Right lobe of liver (tissue), 6 donors: ENCODE results near the gene KLRC1. TPM values are rescaled to one million over a fixed set of nuclear protein-coding genes. Genes with fewer than 3 reads are reported as not detected.
"Not testable (repeated sequence)": the region's sequence is repeated elsewhere in the genome, so short reads cannot be mapped to it uniquely, and the experiment has no call there.

Experiments
- ATAC-seq, 4 donors: fragments of 200-7000 bp; cut with Tn5 transposase; one replicate each; pipeline ENCODE4 v1.9.1; 2020; ENCODE audit warnings: mild to moderate bottlenecking in 4 of 4, moderate library complexity in 4 of 4
- DNase-seq, 3 donors: peaks; one replicate each; pipeline ENCODE4 v3.0.0-alpha.2; 2020
- H3K27ac ChIP-seq, 3 donors: fragments of 200-600 bp; one replicate each; pipeline ENCODE4 v1.8.0; 2022
- H3K27me3 ChIP-seq, 2 donors: fragments of 200-600 bp; one replicate each; pipeline ENCODE4 v1.8.0; 2022
- H3K36me3 ChIP-seq, 4 donors: fragments of 200-600 bp; sonication (generic) in 1 of 4; one replicate each; pipeline versions ENCODE4 v1.5.1 to v1.8.0; 2017 to 2022; ENCODE audit warnings: control low read depth in 1 of 4
- H3K4me1 ChIP-seq, 4 donors: fragments of 200-600 bp; sonication (generic) in 1 of 4; one replicate each; pipeline versions ENCODE4 v1.5.1 to v1.8.0; 2017 to 2022; ENCODE audit warnings: control low read depth in 1 of 4
- H3K4me3 ChIP-seq, 3 donors: fragments of 200-600 bp; one replicate each; pipeline ENCODE4 v1.8.0; 2022
- H3K9me3 ChIP-seq, 4 donors: fragments of 200-600 bp; sonication (generic) in 1 of 4; one replicate each; pipeline versions ENCODE4 v1.5.1 to v1.8.0; 2017 to 2022; ENCODE audit warnings: control low read depth in 1 of 4
- POLR2A ChIP-seq: fragments of 450-650 bp; IDR thresholded peaks from one replicate; pipeline ENCODE4 v1.6.1; 2017; ENCODE audit warnings: antibody characterized with exemption, mild to moderate bottlenecking
- WGBS: methylation state at CpG from one replicate; pipeline ENCODE4 v1.1.6; 2018; ENCODE audit warnings: low coverage, low lambda C conversion rate; ENCODE audit not compliant: insufficient coverage; ENCODE audit errors: missing lambda C conversion rate; 5-methylcytosine and 5-hydroxymethylcytosine counted together
- intact Hi-C, 2 donors: fragments of 100-400 bp; cut with DNase I; formaldehyde crosslinking; loops; one replicate each; pipeline versions ENCODE4 v1.11.2 to v1.14.1; 2022
- total RNA-seq, 6 experiments: library from RNA; depleted of rRNA in 2 of 6; stranded (reverse); fragments of >200 nt in 2 of 6; fragmentation: NEBNext Ultra II Directional in 3 of 6; extraction: Animal tissue kit (Norgen Biotek cat#: 25700) in 3 of 6; gene quantifications; one replicate each; pipeline versions ENCODE4 v1.1.0 to v1.2.4, GENCODE V29; 2016 to 2023
- TF ChIP-seq, protein P1 (sequence below), 4 donors: fragments of 200-600 bp in 3 of 4; fragments of 450-650 bp in 1 of 4; IDR thresholded peaks; one replicate each; pipeline versions ENCODE4 v1.5.1 to v1.8.0; 2016 to 2022; ENCODE audit warnings: antibody characterized with exemption in 4 of 4, mild to moderate bottlenecking in 2 of 4
- donor health status: DM: no; HTN: yes; CAD: no.
- donor health status: DM: no; HTN: no; CAD: no.
- donor health status: DM: no; HTN: no; CAD: no.
- donor health status: DM: no; HTN: yes; CAD: no.
- donor health status: DM: no; HTN: yes; CAD: no.

KLRC1 gene
- total RNA-seq, 6 experiments from 2014 or later, result 0.20 to 0.61 (median 0.28) TPM; not detected in 2

DNA sequence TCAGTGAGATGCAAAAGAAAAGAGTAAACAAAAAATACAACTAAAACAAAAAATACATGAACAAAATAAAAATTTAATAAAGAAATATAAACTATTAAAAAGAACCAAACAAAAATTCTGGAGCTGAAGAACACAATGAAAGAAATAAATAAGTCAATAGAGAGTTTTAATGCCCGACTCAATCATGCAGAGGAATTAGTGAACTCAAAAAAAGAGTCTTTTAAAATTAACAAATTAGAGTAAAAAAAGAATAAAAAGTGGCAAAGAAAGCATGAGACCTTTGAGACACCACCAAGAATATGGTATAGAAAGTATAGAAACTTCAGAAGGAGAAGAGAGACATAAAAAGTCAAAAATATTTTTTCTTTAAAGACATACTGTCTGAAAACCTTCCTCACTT lies 2.6 kb upstream of the KLRC1 start:
- 29% methylated on average over 1 of the region's 1 CpG for WGBS
- DNase-seq (no peak), ATAC-seq (no peak)
- Histone ChIP-seq H3K27me3 (no peaks in the 10 kb centered on the region), H3K36me3 (no peaks in the 10 kb centered on the region), H3K4me3 (no peak overlapping the region), H3K4me1 (no peaks in the 10 kb centered on the region), H3K27ac (no peak overlapping the region), H3K9me3 (no peaks in the 10 kb centered on the region)
- TF ChIP-seq, protein P1, sequence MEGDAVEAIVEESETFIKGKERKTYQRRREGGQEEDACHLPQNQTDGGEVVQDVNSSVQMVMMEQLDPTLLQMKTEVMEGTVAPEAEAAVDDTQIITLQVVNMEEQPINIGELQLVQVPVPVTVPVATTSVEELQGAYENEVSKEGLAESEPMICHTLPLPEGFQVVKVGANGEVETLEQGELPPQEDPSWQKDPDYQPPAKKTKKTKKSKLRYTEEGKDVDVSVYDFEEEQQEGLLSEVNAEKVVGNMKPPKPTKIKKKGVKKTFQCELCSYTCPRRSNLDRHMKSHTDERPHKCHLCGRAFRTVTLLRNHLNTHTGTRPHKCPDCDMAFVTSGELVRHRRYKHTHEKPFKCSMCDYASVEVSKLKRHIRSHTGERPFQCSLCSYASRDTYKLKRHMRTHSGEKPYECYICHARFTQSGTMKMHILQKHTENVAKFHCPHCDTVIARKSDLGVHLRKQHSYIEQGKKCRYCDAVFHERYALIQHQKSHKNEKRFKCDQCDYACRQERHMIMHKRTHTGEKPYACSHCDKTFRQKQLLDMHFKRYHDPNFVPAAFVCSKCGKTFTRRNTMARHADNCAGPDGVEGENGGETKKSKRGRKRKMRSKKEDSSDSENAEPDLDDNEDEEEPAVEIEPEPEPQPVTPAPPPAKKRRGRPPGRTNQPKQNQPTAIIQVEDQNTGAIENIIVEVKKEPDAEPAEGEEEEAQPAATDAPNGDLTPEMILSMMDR (IDR thresholded peaks at IDR 0.05), result no peak
- TF ChIP-seq POLR2A, result no peak
- intact Hi-C loops, result no loop called here

- no peak for ATAC-seq
- intact Hi-C loops, result no loop called here
- Histone ChIP-seq H3K4me3 (no peak overlapping the region), H3K9me3 (no peaks in the 10 kb centered on the region), H3K27ac (no peak overlapping the region), H3K27me3 (no peaks in the 10 kb centered on the region), H3K4me1 (no peaks in the 10 kb centered on the region), H3K36me3 (no peaks in the 10 kb centered on the region)
- no peak for DNase-seq
- 14% methylated on average over 1 of the region's 1 CpG for WGBS
- TF ChIP-seq, protein P1 (IDR thresholded peaks at IDR 0.05), result no peak
- no peak for TF ChIP-seq POLR2A
Observed at GRCh38 chr12:10454531-10454930, 1.4 kb upstream of the KLRC1 start.

GRCh38 chr12:10448236-10448635 lies 4.9 kb downstream of the KLRC1 start:
- intact Hi-C loops, result no loop called here
- TF ChIP-seq, protein P1 (IDR thresholded peaks at IDR 0.05), result no peak
- no peak for TF ChIP-seq POLR2A
- Histone ChIP-seq H3K9me3 (no peaks in the 10 kb centered on the region), H3K27me3 (no peaks in the 10 kb centered on the region), H3K4me1 (no peaks in the 10 kb centered on the region), H3K36me3 (no peaks in the 10 kb centered on the region), H3K27ac (no peak overlapping the region), H3K4me3 (no peak overlapping the region)
- DNase-seq, result no peak
- ATAC-seq, result no peak
- WGBS, result no CpG with 5 or more reads among the region's 4 CpGs

DNA sequence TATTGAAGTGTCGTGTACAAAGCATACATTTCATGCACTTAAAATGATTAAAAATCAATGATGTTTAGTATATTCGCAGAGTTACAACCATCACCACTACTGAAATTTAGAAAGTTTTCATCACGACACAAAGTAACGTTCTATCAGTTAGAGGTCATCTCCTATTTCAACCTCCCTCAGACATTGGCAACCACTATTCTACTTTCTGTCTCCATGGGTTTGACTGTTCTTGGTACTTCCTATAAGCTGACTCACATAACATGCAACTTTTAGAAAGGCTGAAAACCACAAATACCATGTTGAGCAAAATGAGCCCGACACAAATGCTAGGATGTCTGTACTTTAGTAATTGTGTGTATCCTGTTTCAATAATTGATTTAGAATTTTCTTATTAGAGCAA lies 7.1 kb downstream of the KLRC1 start:
- H3K9me3 ChIP-seq, H3K36me3 ChIP-seq, H3K27ac ChIP-seq, H3K4me1 ChIP-seq, H3K27me3 ChIP-seq, H3K4me3 ChIP-seq, DNase-seq, intact Hi-C loops, ATAC-seq: not testable (repeated sequence)
- 68% methylated on average over 5 of the region's 5 CpGs for WGBS

DNA sequence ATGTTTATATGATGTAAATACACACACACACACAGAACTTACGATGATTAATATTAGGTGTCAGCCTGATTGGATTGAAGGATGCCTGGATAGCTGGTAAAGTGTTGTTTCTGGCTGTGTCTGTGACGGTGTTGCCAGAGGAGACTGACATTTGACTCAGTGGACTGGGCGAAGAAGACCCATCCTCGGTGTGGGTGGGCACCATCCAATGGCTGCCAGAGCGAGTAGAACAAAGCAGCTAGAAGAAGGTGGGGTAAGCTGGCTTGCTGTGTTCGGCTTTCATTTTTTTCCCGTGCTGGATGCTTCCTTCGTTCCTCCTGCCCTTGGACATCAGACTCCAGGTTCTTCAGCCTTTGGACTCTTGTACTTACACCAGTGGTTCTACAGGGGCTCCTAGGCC lies 12.0 kb downstream of the KLRC1 start:
- H3K4me3 ChIP-seq, H3K9me3 ChIP-seq, ATAC-seq, H3K27me3 ChIP-seq, H3K27ac ChIP-seq, H3K4me1 ChIP-seq, H3K36me3 ChIP-seq, DNase-seq, intact Hi-C loops: not testable (repeated sequence)
- WGBS, result 87% methylated on average over 4 of the region's 8 CpGs

DNA sequence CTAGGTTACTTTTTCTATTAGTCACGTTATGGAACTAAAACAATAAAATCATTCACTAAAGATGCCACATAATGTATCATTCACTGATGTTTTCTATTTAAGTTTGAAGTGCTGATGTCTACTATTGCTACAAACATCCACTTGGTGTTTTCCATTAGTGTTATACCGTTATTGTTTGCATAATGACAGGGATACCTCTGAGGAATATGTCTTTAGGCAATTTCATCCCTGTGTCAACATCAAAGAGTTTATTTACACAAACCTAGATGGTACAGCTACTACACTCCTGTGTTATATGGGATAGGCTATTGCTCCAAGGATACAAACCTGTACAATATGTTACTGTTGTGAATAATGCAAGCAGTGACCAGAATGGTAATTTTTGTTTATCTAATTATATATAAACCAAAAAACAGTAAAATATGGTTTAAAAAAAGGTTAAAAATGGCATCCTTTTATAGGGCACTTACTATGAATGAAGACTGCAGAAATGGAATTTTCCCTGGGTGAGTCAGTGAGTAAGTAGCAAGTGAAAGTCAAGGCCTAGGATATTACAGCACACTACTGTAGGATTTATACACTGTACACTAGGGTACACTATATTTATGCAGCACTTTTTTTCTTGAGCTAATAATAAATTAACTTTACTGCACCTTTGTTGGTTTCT lies 13.4 kb downstream of the KLRC1 start:
- H3K27ac ChIP-seq, H3K4me3 ChIP-seq, H3K4me1 ChIP-seq, H3K36me3 ChIP-seq, intact Hi-C loops, ATAC-seq, H3K27me3 ChIP-seq, DNase-seq, H3K9me3 ChIP-seq: not testable (repeated sequence)
- WGBS, result 57% methylated on average over 2 of the region's 2 CpGs

DNA sequence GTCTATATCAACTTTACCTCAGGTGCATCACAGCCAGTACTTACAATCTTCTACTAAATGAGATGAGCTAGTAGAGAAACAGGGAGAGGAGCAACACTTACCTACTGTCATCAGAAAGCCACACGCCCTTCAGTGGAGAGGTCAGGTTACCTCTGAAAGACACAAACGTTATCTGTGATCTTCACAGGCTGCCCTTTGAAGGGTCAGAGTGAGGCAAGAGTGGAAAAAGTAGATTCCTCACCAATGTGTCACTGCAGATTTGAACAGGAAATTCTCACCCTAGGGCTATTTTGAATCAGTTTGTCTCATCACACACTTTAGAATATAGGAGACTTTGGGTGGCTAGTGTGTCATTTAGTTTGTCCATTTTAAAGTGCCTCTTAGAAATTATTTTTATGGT lies 15.6 kb downstream of the KLRC1 start:
- H3K4me1 ChIP-seq, H3K4me3 ChIP-seq, intact Hi-C loops, H3K27me3 ChIP-seq, H3K9me3 ChIP-seq, H3K27ac ChIP-seq, H3K36me3 ChIP-seq, DNase-seq: not testable (repeated sequence)
- peak in 1 of 4 donors; percentile 28 for ATAC-seq
- WGBS, result no CpG with 5 or more reads among the region's 2 CpGs

GRCh38 chr12:10435816-10436215 lies 17.4 kb downstream of the KLRC1 start, which contains the start of gene KLRC2:
KLRC2 (minus strand) TSS chr12:10436010; CDS start chr12:10435986, 24 bp downstream.
- 41% methylated on average over 3 of the region's 3 CpGs for WGBS

DNA sequence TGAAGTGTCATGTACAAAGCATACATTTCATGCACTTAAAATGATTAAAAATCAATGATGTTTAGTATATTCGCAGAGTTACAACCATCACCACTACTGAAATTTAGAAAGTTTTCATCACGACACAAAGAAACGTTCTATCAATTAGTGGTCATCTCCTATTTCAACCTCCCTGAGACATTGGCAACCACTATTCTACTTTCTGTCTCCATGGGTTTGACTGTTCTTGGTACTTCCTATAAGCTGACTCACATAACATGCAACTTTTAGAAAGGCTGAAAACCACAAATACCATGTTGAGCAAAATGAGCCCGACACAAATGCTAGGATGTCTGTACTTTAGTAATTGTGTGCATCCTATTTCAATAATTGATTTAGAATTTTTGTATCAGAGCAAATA lies 22.6 kb downstream of the KLRC1 start:
- WGBS, result 60% methylated on average over 4 of the region's 4 CpGs
- H3K27me3 ChIP-seq, intact Hi-C loops: not testable (repeated sequence)

More at GRCh38 chr12:10435816-10436215, 17.4 kb downstream of the KLRC1 start, which contains the start of gene KLRC2:
- H3K27ac ChIP-seq, intact Hi-C loops, ATAC-seq, H3K27me3 ChIP-seq, H3K9me3 ChIP-seq, H3K36me3 ChIP-seq, H3K4me1 ChIP-seq, DNase-seq, H3K4me3 ChIP-seq: not testable (repeated sequence)

More for the DNA sequence above, 22.6 kb downstream of the KLRC1 start:
- not testable (repeated sequence) for H3K27ac ChIP-seq, H3K4me3 ChIP-seq, H3K9me3 ChIP-seq, ATAC-seq, H3K4me1 ChIP-seq, DNase-seq, H3K36me3 ChIP-seq
